SKM-1 (cell line): ENCODE results near the gene CAPN15.
A peak's percentile ranks its signal among the peaks of the same experiment; 100 is the strongest.

ENCODE experiments used
- DNase-seq: peaks from one replicate; lab custom pipeline; 2025; ENCODE audit not compliant: unreplicated experiment; lab: John Stamatoyannopoulos, UW

Gene CAPN15

GRCh38 chr16:560204-560700, 32.7 kb downstream of the CAPN15 start, which contains the start of gene PRR35:
TSS of gene PRR35 (plus strand) at chr16:560394. CDS start at chr16:563295, 2,901 bp downstream.
- no peak for DNase-seq

DNA sequence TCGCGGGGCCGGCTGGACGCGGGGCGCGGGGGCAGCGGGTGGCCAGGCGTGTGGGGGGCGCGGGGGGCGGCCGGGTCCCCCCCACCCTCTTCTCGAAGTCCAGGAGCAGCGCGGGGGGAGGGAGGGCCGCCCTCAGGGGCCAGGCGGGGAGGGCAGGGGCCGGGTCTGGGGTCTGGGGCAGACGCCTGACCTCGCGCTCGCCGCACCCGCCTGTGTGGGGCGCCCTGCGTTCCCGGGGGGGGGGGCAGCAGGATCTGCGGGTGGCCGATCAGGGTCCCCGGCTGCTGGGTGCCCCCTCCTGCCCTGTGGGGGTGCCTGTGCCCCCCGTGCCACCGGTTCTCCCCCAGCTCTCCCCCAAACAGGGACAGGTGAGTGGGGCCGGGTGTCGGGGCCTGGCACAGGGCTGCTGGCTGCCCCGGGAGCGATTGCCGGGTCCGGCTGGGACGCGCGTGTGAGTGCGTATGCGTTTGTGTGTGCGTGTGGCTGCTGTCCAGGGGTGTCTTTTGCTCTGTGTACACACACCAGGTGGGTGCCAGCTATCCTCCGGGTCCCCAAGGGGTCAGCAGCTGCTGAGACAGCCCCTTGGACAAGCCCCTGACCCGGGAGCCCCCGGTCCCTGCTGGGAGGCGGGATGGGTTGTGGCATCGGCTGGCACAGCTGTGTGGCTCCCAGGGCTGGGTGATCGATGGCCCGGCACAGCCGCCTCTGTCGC, 33.3 kb downstream of the CAPN15 start:
- DNase-seq = no peak

GRCh38 chr16:561413-561794, 33.9 kb downstream of the CAPN15 start:
- DNase-seq = no peak

DNA sequence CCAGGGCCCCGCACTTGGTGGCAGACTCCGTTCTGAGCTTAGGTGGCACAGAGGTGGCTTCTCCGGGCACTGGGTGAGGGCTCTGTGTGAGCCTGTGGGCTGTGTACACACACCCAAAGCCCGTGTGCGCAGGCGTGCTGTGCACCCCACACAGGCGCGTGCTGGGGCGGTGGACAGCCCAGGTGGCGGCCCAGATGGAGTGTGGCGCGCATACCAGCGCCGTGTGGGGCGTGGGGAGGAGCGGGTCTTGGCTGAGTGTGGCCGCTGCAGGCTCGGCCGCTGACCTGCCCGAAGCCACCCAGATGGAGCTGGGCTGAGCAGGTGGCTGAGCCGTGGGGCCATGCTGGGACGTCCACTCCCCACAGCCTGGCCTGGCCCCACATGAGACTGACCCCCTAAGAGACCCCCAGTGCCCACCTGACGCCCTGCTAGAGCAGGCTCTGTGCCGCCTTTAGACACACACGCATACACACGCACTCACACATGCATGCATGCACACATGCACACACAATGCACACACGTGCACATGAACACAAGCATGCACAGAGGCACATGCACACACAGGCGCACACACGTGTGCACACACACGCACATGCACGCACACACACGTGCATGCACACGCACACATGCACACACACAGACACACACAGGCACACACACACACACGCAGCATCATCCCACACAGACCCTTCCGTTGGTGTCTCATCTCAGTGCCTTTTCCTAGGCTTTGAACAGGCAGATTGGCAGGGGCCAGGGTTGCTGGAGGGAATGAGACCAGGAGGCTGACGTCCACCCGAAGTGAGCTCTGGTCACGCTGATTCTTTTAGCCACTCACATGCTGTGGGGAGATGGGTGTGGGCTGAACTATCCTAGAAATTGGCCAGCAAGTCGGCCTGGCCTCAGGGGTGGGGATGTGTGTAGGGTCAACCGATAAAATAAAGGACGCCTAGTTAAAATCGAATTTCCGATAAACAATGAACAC, 34.7 kb downstream of the CAPN15 start:
- no peak for DNase-seq

- no peak for DNase-seq
Observed at GRCh38 chr16:563072-563644, 35.6 kb downstream of the CAPN15 start.

GRCh38 chr16:564690-565418, 37.3 kb downstream of the CAPN15 start:
- DNase-seq = no peak

- no peak for DNase-seq
Observed at GRCh38 chr16:565419-566330, 38.2 kb downstream of the CAPN15 start.

DNA sequence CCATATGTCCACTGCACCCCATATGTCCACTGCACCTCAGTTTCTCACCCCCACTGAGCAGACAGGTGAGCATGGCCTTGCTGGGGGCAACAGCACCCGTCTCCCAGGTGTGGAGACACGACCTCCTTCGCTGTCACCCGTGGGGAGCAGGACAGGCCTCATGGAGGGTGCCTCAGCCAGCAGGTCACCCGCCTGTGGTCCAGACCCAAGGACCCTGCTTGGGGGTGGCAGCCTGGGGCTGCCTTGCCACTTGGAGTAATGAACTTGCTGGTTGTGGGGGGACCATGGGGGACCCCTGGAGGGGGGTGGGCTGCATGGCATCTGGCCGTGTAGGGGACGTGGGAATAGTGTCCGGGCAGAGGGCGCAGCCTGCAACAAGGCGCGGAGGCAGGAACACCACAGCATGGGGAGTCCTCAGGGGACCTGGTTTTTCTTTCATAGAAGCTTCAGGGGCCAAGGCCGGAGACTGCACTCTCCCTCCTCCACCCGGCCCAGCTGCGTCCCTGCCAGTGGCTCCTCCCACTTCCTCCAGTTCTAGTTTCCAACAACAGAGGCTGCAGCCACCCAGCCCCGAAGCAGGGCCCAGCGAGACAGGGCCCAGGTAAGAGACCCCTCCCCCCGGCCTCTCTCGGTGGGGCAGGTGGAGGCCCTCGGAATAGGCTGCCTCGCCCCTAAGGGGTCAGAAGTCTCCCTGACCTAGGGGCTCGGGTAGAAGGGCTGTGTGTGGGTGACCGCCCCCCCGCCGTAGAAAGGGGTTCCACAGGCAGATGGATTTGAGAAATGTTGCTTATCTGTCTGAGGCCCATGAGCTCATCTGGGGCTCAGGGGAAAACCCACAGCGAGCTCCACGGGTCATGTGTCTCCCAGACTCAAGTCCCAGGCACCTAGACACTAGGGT, 39.2 kb downstream of the CAPN15 start, which contains the start of gene NHLRC4:
TSS of gene NHLRC4 (plus strand) at position 531 of the 898 bp plus-strand sequence. CDS start 1,043 bp downstream, outside the sequence.
- DNase-seq = peak; percentile 12

- no peak for DNase-seq
Observed at GRCh38 chr16:567373-568256, 40.1 kb downstream of the CAPN15 start.

DNA sequence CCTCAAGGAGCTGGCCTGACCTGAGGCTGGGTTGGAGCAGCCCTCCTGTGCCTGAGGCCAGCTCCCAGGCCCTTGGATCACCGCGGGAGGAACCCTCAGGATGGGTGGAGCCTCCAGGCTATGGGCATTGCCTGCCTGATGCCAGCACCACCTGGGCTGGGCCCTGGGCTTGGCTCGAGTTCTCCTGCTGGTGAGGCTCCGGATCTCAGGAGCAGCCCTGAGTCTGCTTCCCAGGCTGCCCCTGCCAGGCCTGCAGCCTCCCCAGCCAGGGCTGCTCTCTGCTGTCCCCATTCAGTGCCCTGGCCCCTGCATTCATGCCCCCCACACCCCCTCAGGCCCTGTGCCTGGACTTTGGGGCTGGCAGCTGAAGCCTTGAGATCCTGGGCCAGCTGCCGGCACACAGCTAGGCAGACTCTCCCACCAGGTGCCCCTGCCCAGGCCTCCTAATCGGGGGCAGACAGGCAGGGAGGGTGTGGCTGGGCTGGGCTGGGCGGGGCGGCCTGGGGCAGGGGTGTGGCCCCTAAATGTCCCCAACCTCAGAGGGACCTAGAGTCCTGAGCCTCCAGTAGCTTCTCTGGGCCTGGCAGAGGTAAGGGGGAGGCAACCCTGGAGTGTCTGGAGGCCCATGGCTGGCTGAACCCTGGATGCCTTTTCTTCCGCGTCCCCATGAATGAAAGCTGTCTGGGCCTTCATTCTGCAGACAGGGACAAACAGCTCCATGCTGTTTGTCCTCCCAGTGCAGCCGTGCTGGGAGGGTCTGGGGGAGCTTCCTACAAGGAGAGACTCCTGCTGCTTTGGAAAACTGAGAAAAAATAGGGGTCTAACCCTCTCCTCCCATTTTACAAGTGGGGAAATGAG, 41.1 kb downstream of the CAPN15 start:
- no peak for DNase-seq

- DNase-seq = peak; percentile 13
Observed at GRCh38 chr16:569445-570254, 42.1 kb downstream of the CAPN15 start, which contains the start of gene PIGQ. TSS of gene PIGQ (plus strand) at chr16:569968. CDS start at chr16:574075, 4,107 bp downstream.

GRCh38 chr16:572865-573650, 45.5 kb downstream of the CAPN15 start:
- no peak for DNase-seq

DNA sequence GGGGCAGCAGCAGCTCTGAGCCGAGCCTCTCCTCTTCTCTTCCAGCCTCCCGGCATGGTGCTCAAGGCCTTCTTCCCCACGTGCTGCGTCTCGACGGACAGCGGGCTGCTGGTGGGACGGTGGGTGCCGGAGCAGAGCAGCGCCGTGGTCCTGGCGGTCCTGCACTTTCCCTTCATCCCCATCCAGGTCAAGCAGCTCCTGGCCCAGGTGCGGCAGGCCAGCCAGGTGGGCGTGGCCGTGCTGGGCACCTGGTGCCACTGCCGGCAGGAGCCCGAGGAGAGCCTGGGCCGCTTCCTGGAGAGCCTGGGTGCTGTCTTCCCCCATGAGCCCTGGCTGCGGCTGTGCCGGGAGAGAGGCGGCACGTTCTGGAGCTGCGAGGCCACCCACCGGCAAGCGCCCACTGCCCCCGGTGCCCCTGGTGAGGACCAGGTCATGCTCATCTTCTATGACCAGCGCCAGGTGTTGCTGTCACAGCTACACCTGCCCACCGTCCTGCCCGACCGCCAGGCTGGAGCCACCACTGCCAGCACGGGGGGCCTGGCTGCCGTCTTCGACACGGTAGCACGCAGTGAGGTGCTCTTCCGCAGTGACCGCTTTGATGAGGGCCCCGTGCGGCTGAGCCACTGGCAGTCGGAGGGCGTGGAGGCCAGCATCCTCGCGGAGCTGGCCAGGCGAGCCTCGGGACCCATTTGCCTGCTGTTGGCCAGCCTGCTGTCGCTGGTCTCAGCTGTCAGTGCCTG, 46.7 kb downstream of the CAPN15 start:
- DNase-seq = no peak
